ENCODE data around the gene SPOCK1. TPM values are rescaled to one million over a fixed set of nuclear protein-coding genes. Genes with fewer than 3 reads are reported as not detected.

The SPOCK1 gene
- total and polyA plus RNA-seq, 4 experiments from 2014 or later = not detected

- no peak overlapping the region for H3K27ac ChIP-seq (ENCODE audit: low read depth, low read length)
- no peaks in the 10 kb centered on the region for H3K9me3 ChIP-seq (ENCODE audit: control insufficient read depth in 1 of 2, low read length in 2 of 2)
- no peaks in the 10 kb centered on the region for H3K4me1 Mint-ChIP-seq
- H3K27me3 Mint-ChIP-seq = peaks cover 9 to 13% of the 10 kb centered on the region in 2 donors
- no peaks in the 10 kb centered on the region for H3K27me3 ChIP-seq (ENCODE audit: insufficient read depth, low read length)
- H3K4me3 ChIP-seq (ENCODE audit: low read length in 2 of 2) = no peak overlapping the region
- no peaks in the 10 kb centered on the region for H3K36me3 ChIP-seq (ENCODE audit: insufficient read depth, low read length)
- H3K27ac Mint-ChIP-seq = no peak overlapping the region
- intact Hi-C loops (cut with micrococcal nuclease) = loop anchor here (10.0 kb wide), 1 partner anchor 1608 kb away; no protein-coding TSS in a partner anchor
- no peaks in the 10 kb centered on the region for H3K36me3 Mint-ChIP-seq
- H3K4me1 ChIP-seq (ENCODE audit: insufficient read depth, low read length) = no peaks in the 10 kb centered on the region
- DNase-seq = no peak
- H3K4me3 Mint-ChIP-seq = no peak overlapping the region
- CTCF ChIA-PET (ENCODE audit: partially characterized antibody) = no interaction called here
- H3K9me3 Mint-ChIP-seq = no peaks in the 10 kb centered on the region
- POLR2A ChIA-PET (ENCODE audit: partially characterized antibody) = no interaction called here
These were observed 6.8 kb downstream of the SPOCK1 start for GRCh38 chr5:137492331-137492730.

DNA sequence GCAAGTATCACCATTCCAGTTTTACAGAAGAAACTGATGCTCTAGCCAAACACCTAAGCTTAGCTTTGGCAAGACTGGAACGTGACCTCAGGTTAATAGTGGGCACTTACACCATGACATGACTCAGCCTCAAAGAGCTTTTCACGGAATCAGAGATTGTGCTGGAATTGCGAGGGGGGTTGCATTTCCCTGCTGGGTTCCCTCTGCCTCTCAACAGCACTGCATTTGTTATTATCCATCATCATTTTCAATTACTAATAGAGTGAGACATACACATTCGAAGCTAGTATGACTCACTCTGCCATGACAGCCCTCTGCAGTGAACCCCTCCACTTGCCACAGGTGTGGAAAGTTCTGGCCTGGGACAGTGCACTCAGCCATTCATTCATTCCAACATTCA lies 8.0 kb downstream of the SPOCK1 start:
- no peak overlapping the region for H3K4me3 Mint-ChIP-seq
- Histone ChIP-seq H3K9me3 (ENCODE audit: control insufficient read depth in 1 of 2, low read length in 2 of 2) (no peaks in the 10 kb centered on the region), H3K4me1 (ENCODE audit: insufficient read depth, low read length) (no peaks in the 10 kb centered on the region), H3K27ac (ENCODE audit: low read depth, low read length) (no peak overlapping the region), H3K27me3 (ENCODE audit: insufficient read depth, low read length) (no peaks in the 10 kb centered on the region), H3K4me3 (ENCODE audit: low read length in 2 of 2) (no peak overlapping the region), H3K36me3 (ENCODE audit: insufficient read depth, low read length) (no peaks in the 10 kb centered on the region)
- no peaks in the 10 kb centered on the region for H3K4me1 Mint-ChIP-seq
- peaks cover 5 to 7% of the 10 kb centered on the region in 2 donors for H3K27me3 Mint-ChIP-seq
- ChIA-PET CTCF (ENCODE audit: partially characterized antibody) (no interaction called here), POLR2A (ENCODE audit: partially characterized antibody) (no interaction called here)
- no peaks in the 10 kb centered on the region for H3K36me3 Mint-ChIP-seq
- H3K9me3 Mint-ChIP-seq = no peaks in the 10 kb centered on the region
- H3K27ac Mint-ChIP-seq = no peak overlapping the region
- intact Hi-C loops (cut with micrococcal nuclease) = loop anchor here (10.0 kb wide), 1 partner anchor 1606 kb away; no protein-coding TSS in a partner anchor
- DNase-seq = no peak

- Mint-ChIP-seq H3K4me1 (no peaks in the 10 kb centered on the region), H3K27ac (no peak overlapping the region), H3K4me3 (no peak overlapping the region), H3K27me3 (peaks cover 5 to 7% of the 10 kb centered on the region in 2 donors), H3K9me3 (no peaks in the 10 kb centered on the region), H3K36me3 (no peaks in the 10 kb centered on the region)
- ChIA-PET CTCF (ENCODE audit: partially characterized antibody) (no interaction called here), POLR2A (ENCODE audit: partially characterized antibody) (no interaction called here)
- Histone ChIP-seq H3K9me3 (ENCODE audit: control insufficient read depth in 1 of 2, low read length in 2 of 2) (no peaks in the 10 kb centered on the region), H3K4me3 (ENCODE audit: low read length in 2 of 2) (no peak overlapping the region), H3K36me3 (ENCODE audit: insufficient read depth, low read length) (no peaks in the 10 kb centered on the region), H3K27me3 (ENCODE audit: insufficient read depth, low read length) (no peaks in the 10 kb centered on the region), H3K4me1 (ENCODE audit: insufficient read depth, low read length) (no peaks in the 10 kb centered on the region), H3K27ac (ENCODE audit: low read depth, low read length) (no peak overlapping the region)
- intact Hi-C loops (cut with micrococcal nuclease) = loop anchor here (10.0 kb wide), 1 partner anchor 1606 kb away; no protein-coding TSS in a partner anchor
- DNase-seq = no peak
These were observed 8.5 kb downstream of the SPOCK1 start for GRCh38 chr5:137490591-137490990.

DNA sequence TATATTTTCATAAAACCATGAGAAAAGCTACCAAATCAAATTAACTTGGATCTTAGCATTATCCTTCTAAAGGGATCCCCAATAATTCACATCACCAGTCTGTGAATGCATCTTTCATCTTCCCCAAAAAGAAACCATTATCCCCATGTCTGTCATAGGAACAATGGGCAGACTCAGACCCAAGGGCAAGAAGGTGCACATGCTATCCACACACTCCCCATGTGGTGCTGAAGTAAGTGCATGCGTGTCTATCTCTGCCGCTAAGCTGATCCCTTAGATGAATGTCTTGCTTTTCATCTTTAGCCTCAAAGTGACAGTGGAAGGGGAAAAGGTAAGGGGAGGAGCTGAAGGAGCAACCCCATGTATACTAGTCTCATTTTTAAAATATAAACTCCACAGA lies 10.2 kb downstream of the SPOCK1 start:
- no peaks in the 10 kb centered on the region for H3K27me3 ChIP-seq (ENCODE audit: insufficient read depth, low read length)
- POLR2A ChIA-PET (ENCODE audit: partially characterized antibody) = no interaction called here
- CTCF ChIA-PET (ENCODE audit: partially characterized antibody) = no interaction called here
- Mint-ChIP-seq H3K9me3 (no peaks in the 10 kb centered on the region), H3K36me3 (no peaks in the 10 kb centered on the region), H3K27me3 (peaks cover 2 to 6% of the 10 kb centered on the region in 2 donors), H3K4me1 (no peaks in the 10 kb centered on the region), H3K4me3 (no peak overlapping the region), H3K27ac (no peak overlapping the region)
- H3K27ac ChIP-seq (ENCODE audit: low read depth, low read length) = no peak overlapping the region
- H3K36me3 ChIP-seq (ENCODE audit: insufficient read depth, low read length) = no peaks in the 10 kb centered on the region
- intact Hi-C loops (cut with micrococcal nuclease) = no loop called here
- no peaks in the 10 kb centered on the region for H3K4me1 ChIP-seq (ENCODE audit: insufficient read depth, low read length)
- H3K9me3 ChIP-seq (ENCODE audit: control insufficient read depth in 1 of 2, low read length in 2 of 2) = no peaks in the 10 kb centered on the region
- no peak overlapping the region for H3K4me3 ChIP-seq (ENCODE audit: low read length in 2 of 2)
- DNase-seq = no peak

- DNase-seq = no peak
- H3K9me3 ChIP-seq (ENCODE audit: control insufficient read depth in 1 of 2, low read length in 2 of 2) = no peaks in the 10 kb centered on the region
- H3K4me3 ChIP-seq (ENCODE audit: low read length in 2 of 2) = no peak overlapping the region
- H3K27me3 ChIP-seq (ENCODE audit: insufficient read depth, low read length) = no peaks in the 10 kb centered on the region
- H3K4me1 Mint-ChIP-seq = no peaks in the 10 kb centered on the region
- POLR2A ChIA-PET (ENCODE audit: partially characterized antibody) = no interaction called here
- H3K27me3 Mint-ChIP-seq = peaks cover 2 to 3% of the 10 kb centered on the region in 2 donors
- H3K4me3 Mint-ChIP-seq = no peak overlapping the region
- no peaks in the 10 kb centered on the region for H3K9me3 Mint-ChIP-seq
- no peak overlapping the region for H3K27ac Mint-ChIP-seq
- no peaks in the 10 kb centered on the region for H3K36me3 ChIP-seq (ENCODE audit: insufficient read depth, low read length)
- CTCF ChIA-PET (ENCODE audit: partially characterized antibody) = no interaction called here
- H3K27ac ChIP-seq (ENCODE audit: low read depth, low read length) = no peak overlapping the region
- H3K4me1 ChIP-seq (ENCODE audit: insufficient read depth, low read length) = no peaks in the 10 kb centered on the region
- intact Hi-C loops (cut with micrococcal nuclease) = no loop called here
- H3K36me3 Mint-ChIP-seq = no peaks in the 10 kb centered on the region
These were observed 10.6 kb downstream of the SPOCK1 start for GRCh38 chr5:137488516-137488915.

GRCh38 chr5:137487600-137487999 lies 11.5 kb downstream of the SPOCK1 start:
- H3K4me3 ChIP-seq (ENCODE audit: low read length in 2 of 2) = no peak overlapping the region
- ChIA-PET POLR2A (ENCODE audit: partially characterized antibody) (no interaction called here), CTCF (ENCODE audit: partially characterized antibody) (no interaction called here)
- Mint-ChIP-seq H3K9me3 (no peaks in the 10 kb centered on the region), H3K36me3 (no peaks in the 10 kb centered on the region), H3K27ac (no peak overlapping the region), H3K27me3 (peaks cover 2 to 3% of the 10 kb centered on the region in 2 donors), H3K4me1 (no peaks in the 10 kb centered on the region), H3K4me3 (no peak overlapping the region)
- no peaks in the 10 kb centered on the region for H3K27me3 ChIP-seq (ENCODE audit: insufficient read depth, low read length)
- no peak overlapping the region for H3K27ac ChIP-seq (ENCODE audit: low read depth, low read length)
- DNase-seq = no peak
- H3K9me3 ChIP-seq (ENCODE audit: control insufficient read depth in 1 of 2, low read length in 2 of 2) = no peaks in the 10 kb centered on the region
- H3K4me1 ChIP-seq (ENCODE audit: insufficient read depth, low read length) = no peaks in the 10 kb centered on the region
- intact Hi-C loops (cut with micrococcal nuclease) = no loop called here
- no peaks in the 10 kb centered on the region for H3K36me3 ChIP-seq (ENCODE audit: insufficient read depth, low read length)

- ChIA-PET CTCF (ENCODE audit: partially characterized antibody) (no interaction called here), POLR2A (ENCODE audit: partially characterized antibody) (no interaction called here)
- intact Hi-C loops (cut with micrococcal nuclease) = no loop called here
- Mint-ChIP-seq H3K9me3 (no peaks in the 10 kb centered on the region), H3K27me3 (peaks cover 2 to 3% of the 10 kb centered on the region in 2 donors), H3K4me1 (no peaks in the 10 kb centered on the region), H3K27ac (no peak overlapping the region), H3K4me3 (no peak overlapping the region), H3K36me3 (no peaks in the 10 kb centered on the region)
- no peaks in the 10 kb centered on the region for H3K27me3 ChIP-seq (ENCODE audit: insufficient read depth, low read length)
- no peaks in the 10 kb centered on the region for H3K9me3 ChIP-seq (ENCODE audit: control insufficient read depth in 1 of 2, low read length in 2 of 2)
- H3K36me3 ChIP-seq (ENCODE audit: insufficient read depth, low read length) = no peaks in the 10 kb centered on the region
- H3K4me3 ChIP-seq (ENCODE audit: low read length in 2 of 2) = no peak overlapping the region
- H3K27ac ChIP-seq (ENCODE audit: low read depth, low read length) = no peak overlapping the region
- no peaks in the 10 kb centered on the region for H3K4me1 ChIP-seq (ENCODE audit: insufficient read depth, low read length)
- DNase-seq = no peak
These were observed 12.4 kb downstream of the SPOCK1 start for GRCh38 chr5:137486707-137487106.

DNA sequence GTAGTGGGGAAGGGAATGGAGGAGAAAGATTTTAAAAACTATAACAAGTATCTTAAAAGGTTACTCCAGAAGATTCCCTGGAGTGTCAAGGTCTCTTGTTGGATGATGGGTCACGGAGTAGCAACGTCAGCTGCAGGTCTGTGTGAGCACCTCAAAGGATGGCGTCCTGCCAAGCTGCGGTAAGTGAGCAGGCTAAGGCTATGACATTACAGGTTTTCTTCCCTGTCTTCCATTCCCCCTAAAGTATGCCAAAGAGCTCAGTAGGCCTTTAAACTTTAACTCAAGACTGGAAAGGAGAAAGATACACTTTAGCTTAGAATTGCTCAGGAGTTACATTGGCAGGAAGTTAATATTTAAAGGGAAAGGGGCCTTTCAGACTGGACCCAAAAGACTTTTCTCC lies 17.5 kb downstream of the SPOCK1 start:
- Histone ChIP-seq H3K9me3 (ENCODE audit: control insufficient read depth in 1 of 2, low read length in 2 of 2) (no peaks in the 10 kb centered on the region), H3K4me3 (ENCODE audit: low read length in 2 of 2) (no peak overlapping the region), H3K4me1 (ENCODE audit: insufficient read depth, low read length) (no peaks in the 10 kb centered on the region), H3K27me3 (ENCODE audit: insufficient read depth, low read length) (no peaks in the 10 kb centered on the region), H3K27ac (ENCODE audit: low read depth, low read length) (no peak overlapping the region), H3K36me3 (ENCODE audit: insufficient read depth, low read length) (no peaks in the 10 kb centered on the region)
- Mint-ChIP-seq H3K27ac (no peak overlapping the region), H3K27me3 (peaks cover 0 to 1% of the 10 kb centered on the region in 2 donors), H3K9me3 (no peaks in the 10 kb centered on the region), H3K4me3 (no peak overlapping the region), H3K36me3 (no peaks in the 10 kb centered on the region), H3K4me1 (no peaks in the 10 kb centered on the region)
- ChIA-PET POLR2A (ENCODE audit: partially characterized antibody) (no interaction called here), CTCF (ENCODE audit: partially characterized antibody) (no interaction called here)
- intact Hi-C loops (cut with micrococcal nuclease) = no loop called here
- DNase-seq = no peak
